IPS-20b (cell line): ENCODE results near the gene BCS1L.

ENCODE experiments used
- H3K27ac ChIP-seq: one replicate; pipeline ENCODE4 v1.5.1; 2013; ENCODE audit warnings: low read length
- H3K27me3 ChIP-seq: 2 replicates; pipeline ENCODE4 v1.6.1; 2013; ENCODE audit warnings: mild to moderate bottlenecking, low read length, inconsistent platforms; ENCODE audit not compliant: insufficient read depth
- H3K36me3 ChIP-seq: 2 replicates; pipeline ENCODE4 v1.6.1; 2013; ENCODE audit warnings: low read depth, mild to moderate bottlenecking, inconsistent platforms, low read length, moderate library complexity; ENCODE audit not compliant: insufficient read depth
- H3K4me1 ChIP-seq: 2 replicates; pipeline ENCODE4 v1.6.1; 2013; ENCODE audit warnings: mild to moderate bottlenecking, control low read depth, inconsistent platforms, low read length, moderate library complexity; ENCODE audit not compliant: insufficient read depth
- H3K4me3 ChIP-seq: 2 replicates; pipeline ENCODE4 v1.5.1; 2013; ENCODE audit warnings: mild to moderate bottlenecking, low read length, inconsistent platforms
- H3K9ac ChIP-seq: 2 replicates; pipeline ENCODE4 v1.6.1; 2013; ENCODE audit warnings: low read depth, mild to moderate bottlenecking, inconsistent platforms, low read length, moderate library complexity
- H3K9me3 ChIP-seq: 2 replicates; pipeline ENCODE4 v1.6.1; 2013; ENCODE audit warnings: mild to moderate bottlenecking, low read depth, low read length, inconsistent platforms; ENCODE audit not compliant: insufficient read depth

The BCS1L gene

DNA sequence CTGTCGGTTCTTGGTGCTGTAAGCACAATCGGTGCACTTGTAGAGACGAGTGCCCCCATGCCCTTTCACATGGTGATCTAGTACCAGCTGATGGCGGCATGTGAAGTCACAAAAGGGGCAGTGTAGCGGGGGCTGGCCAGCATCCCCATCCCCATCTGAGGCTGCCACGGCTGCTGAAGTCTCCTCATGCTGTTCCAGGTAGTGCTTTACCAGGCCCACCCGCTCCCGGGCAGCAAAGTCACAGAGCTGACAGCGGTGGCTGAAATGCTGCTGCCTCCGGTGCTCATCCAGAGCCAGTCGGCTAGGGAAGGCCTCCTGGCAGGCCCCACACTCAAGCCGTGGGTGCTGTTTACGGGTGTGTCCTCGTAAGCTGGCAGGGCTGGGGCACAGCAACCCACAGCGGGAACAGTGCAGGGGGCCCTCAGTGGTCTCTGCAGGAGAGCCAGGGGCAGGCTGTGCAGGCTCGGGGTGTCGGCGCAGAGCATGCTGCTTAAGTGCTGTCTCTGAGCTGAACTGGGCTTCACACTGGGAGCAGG, 17.3 kb upstream of the BCS1L start:
- H3K9ac ChIP-seq: no peak overlapping the region
- no peak overlapping the region for H3K27ac ChIP-seq
- peaks cover 95% of the 10 kb centered on the region for H3K36me3 ChIP-seq
- H3K27me3 ChIP-seq: no peaks in the 10 kb centered on the region
- no peaks in the 10 kb centered on the region for H3K9me3 ChIP-seq
- no peaks in the 10 kb centered on the region for H3K4me1 ChIP-seq
- H3K4me3 ChIP-seq: no peak overlapping the region

DNA sequence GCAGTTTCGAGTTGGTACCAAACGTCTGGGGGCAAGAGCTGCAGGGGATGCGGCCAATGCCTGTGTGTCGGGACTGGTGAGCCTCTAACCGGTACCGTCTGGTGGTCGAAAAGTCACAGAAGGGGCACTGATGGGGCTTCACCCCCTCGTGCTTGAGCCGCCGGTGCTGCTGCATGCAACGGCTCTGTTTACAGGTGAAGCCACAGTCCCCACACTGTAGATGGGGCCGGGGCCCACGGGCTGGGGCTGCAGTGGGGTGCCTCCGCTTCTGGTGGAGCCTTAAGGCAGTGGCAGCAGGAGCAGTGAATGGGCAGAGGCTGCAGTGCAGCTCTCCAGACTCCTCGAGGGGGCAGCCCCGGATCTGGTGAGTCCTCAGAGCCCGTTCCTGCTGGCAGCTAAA, 16.7 kb upstream of the BCS1L start:
- H3K4me3 ChIP-seq: no peak overlapping the region
- no peak overlapping the region for H3K27ac ChIP-seq
- H3K9me3 ChIP-seq: no peaks in the 10 kb centered on the region
- no peak overlapping the region for H3K9ac ChIP-seq
- no peaks in the 10 kb centered on the region for H3K4me1 ChIP-seq
- H3K36me3 ChIP-seq: peaks cover 95% of the 10 kb centered on the region
- no peaks in the 10 kb centered on the region for H3K27me3 ChIP-seq

DNA sequence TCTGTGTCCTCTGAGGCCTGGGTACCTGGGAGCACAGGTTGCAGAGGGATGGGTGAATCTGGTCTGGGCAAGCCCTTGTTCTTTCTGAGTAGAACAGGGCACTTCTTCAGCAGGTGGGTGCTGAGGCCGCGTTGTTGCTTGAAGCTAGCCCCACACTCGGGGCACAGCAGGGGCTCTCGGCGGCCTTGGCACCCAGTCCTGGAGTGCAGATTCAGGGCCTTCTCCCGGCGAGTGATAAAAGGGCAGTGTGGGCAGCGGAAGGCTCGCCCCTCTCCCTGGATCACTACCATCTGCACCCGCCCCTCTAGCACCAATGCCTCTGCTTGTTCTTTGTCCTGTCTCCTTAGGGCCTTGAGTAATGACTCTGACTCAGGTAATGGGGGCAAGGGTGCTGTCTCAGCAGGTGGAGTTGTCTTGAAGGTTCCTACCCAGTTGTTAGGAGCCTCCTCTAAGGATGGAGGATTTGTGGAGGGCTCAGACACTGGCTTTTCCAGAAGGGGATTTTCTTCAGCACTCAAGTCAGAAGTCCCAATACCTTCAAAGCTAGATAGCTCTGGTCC, 15.7 kb upstream of the BCS1L start:
- no peaks in the 10 kb centered on the region for H3K27me3 ChIP-seq
- no peak overlapping the region for H3K27ac ChIP-seq
- no peak overlapping the region for H3K4me3 ChIP-seq
- no peaks in the 10 kb centered on the region for H3K9me3 ChIP-seq
- H3K4me1 ChIP-seq: no peaks in the 10 kb centered on the region
- peaks cover 95% of the 10 kb centered on the region for H3K36me3 ChIP-seq
- no peak overlapping the region for H3K9ac ChIP-seq

DNA sequence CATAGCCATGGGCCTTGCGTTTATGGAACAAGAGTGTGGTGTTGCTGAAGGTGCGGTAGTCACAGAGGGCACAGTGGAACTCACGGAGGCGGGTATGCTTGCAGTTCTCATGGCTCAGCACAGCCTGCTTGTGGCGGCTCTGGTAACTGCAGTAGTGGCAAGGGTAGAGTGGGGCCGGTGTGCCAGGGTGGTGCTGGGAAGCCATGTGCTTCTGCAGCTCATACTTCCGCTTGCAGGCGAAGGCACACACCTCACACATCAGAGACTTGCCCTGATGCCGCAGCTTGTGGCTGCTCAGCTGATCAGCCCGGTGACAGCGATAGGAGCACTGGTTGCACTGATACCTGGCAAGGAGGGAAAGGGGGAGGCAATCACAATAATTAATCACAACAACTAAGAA, 14.8 kb upstream of the BCS1L start:
- no peak overlapping the region for H3K9ac ChIP-seq
- H3K4me3 ChIP-seq: no peak overlapping the region
- no peaks in the 10 kb centered on the region for H3K27me3 ChIP-seq
- no peak overlapping the region for H3K27ac ChIP-seq
- peaks cover 95% of the 10 kb centered on the region for H3K36me3 ChIP-seq
- H3K4me1 ChIP-seq: no peaks in the 10 kb centered on the region
- no peaks in the 10 kb centered on the region for H3K9me3 ChIP-seq

DNA sequence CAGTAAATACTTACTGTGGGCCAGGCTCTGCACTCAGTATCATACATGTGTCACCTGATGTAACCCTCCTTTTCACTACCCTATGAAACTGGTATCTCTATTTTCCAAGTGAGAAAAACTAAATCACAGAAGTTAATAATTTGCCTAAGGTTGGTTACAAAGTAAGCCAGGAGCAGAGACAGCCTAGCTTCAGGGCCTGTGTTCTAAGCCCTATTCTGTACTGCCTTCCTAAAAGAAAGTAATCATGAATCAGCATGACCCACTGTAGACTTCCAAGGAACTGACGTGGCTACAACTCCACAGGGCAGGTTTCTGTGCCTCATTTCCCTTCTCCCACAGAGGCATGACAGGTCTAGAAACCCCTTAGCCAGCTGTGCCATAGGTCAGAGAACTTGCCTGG, 14.4 kb upstream of the BCS1L start:
- Histone ChIP-seq H3K9ac (no peak overlapping the region), H3K27ac (no peak overlapping the region), H3K27me3 (no peaks in the 10 kb centered on the region), H3K4me3 (no peak overlapping the region), H3K9me3 (no peaks in the 10 kb centered on the region), H3K4me1 (no peaks in the 10 kb centered on the region), H3K36me3 (peaks cover 96% of the 10 kb centered on the region)

DNA sequence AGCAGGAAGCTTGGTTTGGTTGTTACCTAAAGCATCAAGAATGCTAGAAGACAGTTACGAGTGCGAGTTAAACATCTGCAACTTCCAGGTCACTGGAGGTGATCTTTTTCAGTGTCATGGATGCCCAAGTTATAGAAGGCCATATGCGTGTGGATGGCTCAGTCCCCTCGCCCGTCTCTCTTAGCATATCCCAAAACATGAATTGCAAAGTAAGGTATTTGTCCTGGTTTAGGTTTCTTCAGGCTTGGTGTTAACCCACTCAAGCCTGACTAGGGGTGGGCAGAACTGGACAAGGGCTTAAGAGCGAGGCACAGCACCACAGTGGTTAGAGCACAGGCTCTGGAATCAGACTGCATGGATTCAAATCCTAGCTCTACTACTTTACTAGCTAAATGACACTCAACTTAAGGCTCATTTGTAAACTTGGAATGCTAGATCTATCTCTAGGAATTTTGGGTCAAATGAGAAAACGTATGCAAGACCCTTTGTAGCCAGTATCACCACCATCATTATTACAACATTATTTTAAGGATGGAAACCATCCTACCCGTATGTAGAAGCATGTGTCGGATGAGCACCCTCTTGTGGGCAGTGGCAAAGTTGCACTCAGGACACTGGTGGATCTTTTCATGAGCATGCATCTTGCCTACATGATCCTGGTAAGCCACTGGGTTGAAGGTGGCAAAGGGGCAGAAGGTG, 11.2 kb upstream of the BCS1L start:
- no peaks in the 10 kb centered on the region for H3K27me3 ChIP-seq
- no peak overlapping the region for H3K9ac ChIP-seq
- no peaks in the 10 kb centered on the region for H3K9me3 ChIP-seq
- no peak overlapping the region for H3K4me3 ChIP-seq
- H3K27ac ChIP-seq: no peak overlapping the region
- peaks cover 98% of the 10 kb centered on the region for H3K36me3 ChIP-seq
- H3K4me1 ChIP-seq: no peaks in the 10 kb centered on the region

DNA sequence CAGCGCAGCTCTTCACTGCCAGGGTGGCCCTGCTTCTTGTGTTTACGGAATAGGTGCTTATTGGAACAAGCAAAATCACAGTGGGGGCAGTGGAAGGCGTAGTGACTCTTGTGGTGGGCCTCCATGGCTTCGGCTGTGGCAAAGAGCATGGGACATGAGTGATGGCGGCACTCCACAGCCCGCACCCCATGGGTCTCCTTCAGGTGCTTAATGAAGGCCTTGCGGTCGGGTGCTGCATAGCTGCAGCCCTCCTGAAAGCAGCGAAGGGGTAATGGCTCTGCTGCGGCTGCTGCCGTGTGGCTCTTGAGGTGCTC, 10.7 kb upstream of the BCS1L start:
- Histone ChIP-seq H3K27ac (no peak overlapping the region), H3K36me3 (peaks cover 98% of the 10 kb centered on the region), H3K9ac (no peak overlapping the region), H3K9me3 (no peaks in the 10 kb centered on the region), H3K27me3 (no peaks in the 10 kb centered on the region), H3K4me1 (no peaks in the 10 kb centered on the region), H3K4me3 (no peak overlapping the region)

DNA sequence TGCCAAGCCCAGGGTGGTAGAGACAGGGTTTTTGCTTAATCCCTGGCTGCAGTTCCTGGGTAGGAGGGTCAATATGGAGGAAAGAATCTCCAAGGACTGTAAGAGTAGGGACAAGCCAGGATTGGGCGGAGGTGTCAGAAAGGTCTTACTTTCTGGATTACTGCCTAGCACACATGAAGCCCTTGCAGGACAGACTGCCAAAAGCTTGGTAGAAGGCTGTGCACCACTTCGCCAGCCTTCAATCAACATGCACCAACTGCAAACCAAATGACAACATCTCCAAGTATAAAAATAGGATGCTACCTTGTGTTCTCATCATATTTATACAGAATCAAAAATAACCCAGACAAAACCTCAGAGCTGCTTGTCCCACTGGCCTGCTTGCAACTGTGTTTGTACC, 3.7 kb upstream of the BCS1L start:
- Histone ChIP-seq H3K4me3 (no peak overlapping the region), H3K9me3 (no peaks in the 10 kb centered on the region), H3K36me3 (peaks cover 73% of the 10 kb centered on the region), H3K27ac (no peak overlapping the region), H3K27me3 (no peaks in the 10 kb centered on the region), H3K4me1 (no peaks in the 10 kb centered on the region), H3K9ac (no peak overlapping the region)

DNA sequence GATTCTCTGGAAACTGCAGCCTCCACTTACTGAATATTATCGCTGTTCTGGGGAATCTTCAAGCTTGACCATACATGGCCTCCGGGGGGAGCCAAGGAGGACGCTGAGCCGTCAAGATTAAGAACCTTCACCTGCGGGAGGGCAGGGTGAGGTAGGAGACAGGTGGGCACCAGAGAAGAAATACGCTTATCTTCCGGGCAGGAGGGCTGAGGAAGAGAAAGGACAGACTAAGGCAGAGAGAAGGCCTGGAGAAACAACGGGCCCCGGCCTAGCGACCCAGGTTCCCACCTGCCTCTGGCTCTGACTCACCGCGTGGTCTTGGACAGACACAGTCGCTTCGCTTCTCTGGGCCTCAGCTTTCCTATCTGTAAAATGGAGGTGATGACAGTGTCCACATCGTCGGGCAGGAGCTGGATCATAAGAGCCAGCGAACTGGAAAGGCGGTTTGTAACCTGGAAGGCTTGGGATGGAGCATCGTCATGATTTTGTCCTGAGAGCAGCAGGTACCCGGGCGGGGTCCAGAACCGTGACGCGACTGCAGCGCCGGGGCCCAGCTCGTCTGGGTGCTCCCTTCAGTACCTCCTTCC, 719 bp upstream of the BCS1L start:
- H3K27me3 ChIP-seq: no peaks in the 10 kb centered on the region
- H3K36me3 ChIP-seq: peaks cover 72% of the 10 kb centered on the region

DNA sequence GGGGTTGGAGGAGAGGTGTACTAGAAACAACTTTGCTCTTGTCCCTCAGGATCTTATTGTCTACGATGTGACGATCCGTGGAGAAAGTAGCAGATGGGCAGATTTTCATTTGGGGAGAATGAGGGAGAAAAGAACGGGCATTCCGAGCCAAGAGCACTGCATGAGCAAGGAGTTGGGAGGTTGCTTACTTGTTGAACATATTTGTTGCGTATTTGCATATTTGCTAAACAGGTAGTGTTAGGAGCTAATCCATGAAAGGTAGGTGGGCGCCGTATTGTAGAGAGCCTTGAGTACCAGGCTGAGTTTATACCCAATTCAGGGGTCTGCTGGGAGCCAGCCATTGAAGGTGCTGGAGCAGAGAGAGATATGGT, 490 bp downstream of the BCS1L start:
- H3K9ac ChIP-seq: peak overlapping the region; percentile 90
- no peaks in the 10 kb centered on the region for H3K9me3 ChIP-seq
- no peaks in the 10 kb centered on the region for H3K27me3 ChIP-seq
- peak overlapping the region; percentile 98 for H3K4me3 ChIP-seq
- H3K27ac ChIP-seq: no peak overlapping the region
- no peaks in the 10 kb centered on the region for H3K4me1 ChIP-seq
- peaks cover 72% of the 10 kb centered on the region for H3K36me3 ChIP-seq

More for the DNA sequence above, 719 bp upstream of the BCS1L start:
- peak overlapping the region; percentile 98 for H3K4me3 ChIP-seq
- H3K27ac ChIP-seq: peak overlapping the region; percentile 83
- H3K9me3 ChIP-seq: no peaks in the 10 kb centered on the region
- H3K4me1 ChIP-seq: no peaks in the 10 kb centered on the region
- H3K9ac ChIP-seq: peak overlapping the region; percentile 90

DNA sequence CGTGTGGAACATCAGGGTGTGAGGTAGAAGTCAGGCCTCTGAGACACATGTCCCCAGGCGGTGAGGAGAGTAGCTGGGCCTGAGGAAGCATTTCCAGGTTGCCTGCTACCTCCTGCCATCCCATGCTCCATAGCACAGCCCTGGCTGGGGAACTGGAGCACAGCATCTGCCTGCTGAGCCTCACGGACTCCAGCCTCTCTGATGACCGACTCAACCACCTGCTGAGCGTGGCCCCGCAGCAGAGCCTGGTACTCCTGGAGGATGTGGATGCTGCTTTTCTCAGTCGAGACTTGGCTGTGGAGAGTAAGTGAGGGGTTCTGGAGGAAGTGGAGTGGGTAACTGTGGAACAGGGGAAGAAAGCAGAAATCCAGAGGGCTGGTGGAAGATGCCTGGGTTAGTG, 2.9 kb downstream of the BCS1L start:
- Histone ChIP-seq H3K4me1 (no peaks in the 10 kb centered on the region), H3K36me3 (peaks cover 68% of the 10 kb centered on the region), H3K27me3 (no peaks in the 10 kb centered on the region), H3K9ac (no peak overlapping the region), H3K9me3 (no peaks in the 10 kb centered on the region), H3K27ac (no peak overlapping the region), H3K4me3 (no peak overlapping the region)

DNA sequence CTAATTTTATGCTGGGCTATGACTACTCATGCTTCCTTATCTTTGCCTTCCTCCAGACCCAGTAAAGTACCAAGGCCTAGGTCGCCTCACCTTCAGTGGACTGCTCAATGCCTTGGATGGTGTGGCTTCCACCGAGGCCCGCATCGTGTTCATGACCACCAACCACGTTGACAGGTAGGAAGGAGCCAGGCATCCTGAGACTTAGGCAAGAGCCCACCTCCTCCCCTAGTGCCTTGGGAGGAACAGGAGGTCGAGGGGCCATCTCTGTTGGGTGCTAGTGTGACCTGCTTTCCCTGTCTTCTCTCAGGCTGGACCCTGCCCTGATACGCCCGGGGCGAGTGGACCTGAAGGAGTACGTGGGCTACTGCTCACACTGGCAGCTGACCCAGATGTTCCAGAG, 3.3 kb downstream of the BCS1L start:
- no peaks in the 10 kb centered on the region for H3K9me3 ChIP-seq
- no peak overlapping the region for H3K9ac ChIP-seq
- no peaks in the 10 kb centered on the region for H3K4me1 ChIP-seq
- peaks cover 68% of the 10 kb centered on the region for H3K36me3 ChIP-seq
- no peak overlapping the region for H3K27ac ChIP-seq
- H3K4me3 ChIP-seq: no peak overlapping the region
- H3K27me3 ChIP-seq: no peaks in the 10 kb centered on the region
